Cardiac fibroblast (primary cell): ENCODE results near the gene ZFHX2.

Experiments
- DNase-seq, 2 donors: peaks; one replicate each; pipeline versions ENCODE4 v3.0.0 to v3.0.0-alpha.2; 2010; ENCODE audit warnings: low read depth in 2 of 2
- H3K4me3 ChIP-seq, 2 donors: replicated peaks in 1 of 2; 1 replicate in 1 of 2; 2 replicates in 1 of 2; pipeline ENCODE4 v1.5.1; 2011; ENCODE audit warnings: low read depth in 2 of 2, low read length in 2 of 2, mild to moderate bottlenecking in 2 of 2, moderate library complexity in 1 of 2
- TF ChIP-seq, protein P1 (sequence below): IDR thresholded peaks from one replicate; pipeline ENCODE4 v1.5.1; 2011; ENCODE audit warnings: low read depth, mild to moderate bottlenecking, low read length, inconsistent platforms

Gene ZFHX2

DNA sequence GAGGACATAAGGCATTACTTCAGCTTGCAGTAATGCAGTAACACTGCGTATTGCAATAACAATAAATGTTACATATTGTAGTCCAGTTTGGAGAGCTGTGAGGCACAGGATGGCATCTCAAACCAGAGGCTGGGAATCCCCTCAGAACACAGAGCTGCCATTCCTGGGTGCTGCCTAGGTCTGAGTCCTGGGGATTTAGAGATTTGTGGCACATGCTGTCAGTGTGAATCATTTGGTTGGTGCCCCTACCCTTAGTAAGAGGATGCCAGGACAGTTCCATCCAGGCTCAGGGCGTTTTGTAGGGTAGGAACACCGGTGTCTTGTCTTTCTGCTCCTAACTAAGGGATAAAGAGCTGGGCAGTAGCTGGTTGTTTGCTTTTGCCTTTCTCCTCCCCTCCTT is 22.5 kb downstream of the ZFHX2 start:
- H3K4me3 ChIP-seq: no peak overlapping the region
- no peak for DNase-seq
- TF ChIP-seq, protein P1, sequence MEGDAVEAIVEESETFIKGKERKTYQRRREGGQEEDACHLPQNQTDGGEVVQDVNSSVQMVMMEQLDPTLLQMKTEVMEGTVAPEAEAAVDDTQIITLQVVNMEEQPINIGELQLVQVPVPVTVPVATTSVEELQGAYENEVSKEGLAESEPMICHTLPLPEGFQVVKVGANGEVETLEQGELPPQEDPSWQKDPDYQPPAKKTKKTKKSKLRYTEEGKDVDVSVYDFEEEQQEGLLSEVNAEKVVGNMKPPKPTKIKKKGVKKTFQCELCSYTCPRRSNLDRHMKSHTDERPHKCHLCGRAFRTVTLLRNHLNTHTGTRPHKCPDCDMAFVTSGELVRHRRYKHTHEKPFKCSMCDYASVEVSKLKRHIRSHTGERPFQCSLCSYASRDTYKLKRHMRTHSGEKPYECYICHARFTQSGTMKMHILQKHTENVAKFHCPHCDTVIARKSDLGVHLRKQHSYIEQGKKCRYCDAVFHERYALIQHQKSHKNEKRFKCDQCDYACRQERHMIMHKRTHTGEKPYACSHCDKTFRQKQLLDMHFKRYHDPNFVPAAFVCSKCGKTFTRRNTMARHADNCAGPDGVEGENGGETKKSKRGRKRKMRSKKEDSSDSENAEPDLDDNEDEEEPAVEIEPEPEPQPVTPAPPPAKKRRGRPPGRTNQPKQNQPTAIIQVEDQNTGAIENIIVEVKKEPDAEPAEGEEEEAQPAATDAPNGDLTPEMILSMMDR: no peak

DNA sequence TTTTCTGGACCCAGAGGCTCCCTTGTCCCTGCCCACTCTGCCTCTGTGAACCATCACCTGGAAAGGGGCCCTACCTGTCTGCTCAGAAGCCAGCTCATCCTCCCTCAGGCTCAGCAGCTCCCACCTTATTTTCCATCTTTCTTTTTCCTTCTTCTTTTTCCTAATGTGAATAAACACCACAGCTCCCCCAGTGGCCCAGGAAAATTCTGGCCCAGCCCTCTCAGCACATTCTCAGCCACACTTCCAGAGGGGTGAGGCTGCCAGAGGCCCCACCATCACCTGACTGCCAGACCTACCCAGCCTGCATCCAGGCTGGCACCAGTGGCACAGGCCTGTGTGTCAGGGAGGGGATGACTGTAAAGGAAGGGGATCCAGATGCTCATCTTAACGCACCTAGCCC is 23.0 kb downstream of the ZFHX2 start:
- TF ChIP-seq, protein P1: no peak
- no peak for DNase-seq
- H3K4me3 ChIP-seq: no peak overlapping the region

DNA sequence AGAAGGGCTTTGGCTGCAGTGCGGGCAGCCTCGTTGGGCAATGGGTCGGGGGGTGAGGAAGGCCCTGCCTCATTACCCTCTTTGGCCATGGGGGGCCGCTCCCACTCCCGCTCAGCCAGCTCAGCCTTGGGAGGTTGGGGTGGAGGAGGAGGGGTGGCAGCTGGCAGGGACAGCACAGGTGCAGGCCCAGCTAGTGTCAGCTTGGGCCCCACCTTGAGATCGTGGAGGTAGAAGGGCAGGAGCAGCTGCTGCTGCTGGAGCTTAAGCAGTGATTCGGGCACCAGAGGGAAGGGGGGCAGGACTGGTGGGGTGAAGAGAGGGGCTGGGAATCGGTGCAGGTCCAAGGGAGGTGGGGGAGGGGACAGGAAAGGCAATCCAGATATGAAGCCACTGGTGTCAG is 26.0 kb downstream of the ZFHX2 start:
- no peak for DNase-seq
- TF ChIP-seq, protein P1: no peak
- H3K4me3 ChIP-seq: no peak overlapping the region

DNA sequence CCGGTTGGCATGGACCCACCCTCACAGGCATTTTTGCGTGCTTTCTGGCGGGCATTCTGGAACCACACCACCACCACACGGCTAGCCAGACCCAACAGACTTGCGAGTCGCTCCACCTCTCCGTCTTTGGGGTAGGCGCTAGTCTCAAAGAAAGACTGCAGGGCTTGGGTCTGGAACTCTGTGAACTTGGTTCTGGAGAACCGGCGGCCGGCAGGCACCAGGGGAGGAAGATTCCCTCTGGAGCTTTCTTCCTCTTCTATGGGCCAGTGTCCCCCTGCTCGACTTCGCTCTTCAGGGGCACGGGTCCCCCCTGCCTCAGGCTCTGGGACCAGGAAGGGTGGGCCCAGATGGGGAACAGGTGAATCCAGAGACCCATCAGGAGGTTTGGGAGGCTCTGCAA is 26.6 kb downstream of the ZFHX2 start:
- H3K4me3 ChIP-seq: no peak overlapping the region
- TF ChIP-seq, protein P1: no peak
- DNase-seq: no peak

DNA sequence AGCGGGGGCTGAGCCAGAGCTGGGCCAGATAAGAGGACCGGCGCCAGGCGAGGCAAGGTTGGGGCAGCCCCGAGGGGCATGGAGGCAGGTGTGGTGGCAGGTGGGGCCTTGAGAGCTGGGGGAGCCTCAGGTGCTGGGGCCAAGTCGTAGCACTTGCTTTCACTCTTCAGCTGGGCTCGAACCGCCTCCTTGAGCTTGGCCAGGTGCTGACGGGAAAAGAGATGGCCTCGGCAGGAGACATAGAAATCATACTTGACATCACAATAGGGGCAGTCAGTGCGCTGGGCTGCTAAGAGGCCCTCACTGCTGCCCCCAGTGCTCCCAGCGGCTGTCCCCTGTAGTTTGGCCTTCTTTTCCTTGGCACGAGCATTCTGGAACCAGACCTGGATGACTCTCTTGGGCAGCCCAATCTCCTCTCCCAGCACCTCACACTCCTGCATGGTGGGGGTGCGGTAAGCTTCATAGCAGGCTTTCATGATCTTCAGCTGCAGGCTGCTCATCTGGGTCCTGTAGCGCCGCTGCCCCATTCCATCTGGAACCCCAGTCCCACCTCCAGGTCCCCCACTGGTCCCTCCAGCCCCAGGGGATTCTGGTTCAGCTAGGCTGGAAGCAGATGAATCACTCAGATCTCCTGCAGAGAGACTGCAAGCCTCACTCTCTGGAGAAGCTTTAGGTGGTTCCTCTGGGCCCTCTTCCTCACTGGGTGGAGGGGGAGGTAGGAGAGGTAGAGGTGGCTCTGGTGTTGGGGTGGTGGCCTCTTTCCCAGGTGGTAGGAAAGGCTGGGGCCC is 28.1 kb downstream of the ZFHX2 start:
- TF ChIP-seq, protein P1: no peak
- no peak overlapping the region for H3K4me3 ChIP-seq
- no peak for DNase-seq

DNA sequence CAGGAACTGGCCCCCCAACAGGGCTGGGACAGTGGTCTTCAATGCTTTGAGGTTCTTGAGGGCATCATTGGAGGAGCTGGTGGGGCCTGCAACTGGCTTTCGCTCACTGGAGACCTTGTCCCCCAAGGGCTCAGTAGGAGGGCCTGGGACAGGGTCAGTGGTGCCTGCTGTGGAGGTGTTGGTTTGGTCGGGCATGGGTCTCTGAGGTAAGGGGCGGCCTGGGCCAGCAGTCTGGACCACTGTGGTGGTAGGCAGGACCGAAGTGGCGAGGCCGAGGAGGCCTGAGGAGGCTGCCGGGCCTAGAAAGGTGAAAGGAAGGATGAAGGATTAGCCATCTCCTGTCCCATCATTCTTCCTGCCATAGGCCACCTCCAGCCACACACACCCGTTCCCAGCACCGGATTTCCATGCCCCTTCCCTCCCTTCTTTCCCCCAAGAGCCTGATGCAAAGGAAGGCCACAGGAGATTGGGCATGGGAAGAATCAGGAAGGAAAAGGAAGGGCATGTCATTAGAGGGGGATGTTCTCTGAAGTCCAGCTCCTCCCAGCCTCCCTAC is 28.8 kb downstream of the ZFHX2 start:
- DNase-seq: no peak
- H3K4me3 ChIP-seq: no peak overlapping the region
- TF ChIP-seq, protein P1: no peak
